WTC11 (cell line): ENCODE measurements around the gene FBXO33. TPM values are rescaled to one million over a fixed set of nuclear protein-coding genes. Genes with fewer than 3 reads are reported as not detected.

Source experiments
- ATAC-seq: fragments of 200-7000 bp; cut with Tn5 transposase; 2 replicates; pipeline ENCODE4 v1.10.0; 2021; ENCODE audit warnings: mild to moderate bottlenecking, moderate library complexity
- CTCF ChIA-PET: fragments of 300-600 bp; sonication (Branson Sonifier 250); formaldehyde crosslinking; loops from one replicate; lab custom pipeline; 2021; ENCODE audit warnings: antibody characterized with exemption; lab: Charles Lee
- POLR2A ChIA-PET: fragments of 350-600 bp; sonication (Branson Sonifier 250); formaldehyde crosslinking; loops from one replicate; lab custom pipeline; 2021; ENCODE audit warnings: antibody characterized with exemption; lab: Charles Lee
- DNase-seq: peaks from one replicate; pipeline ENCODE4 v3.0.0; 2021; ENCODE audit warnings: low spot score
- H3K27ac Mint-ChIP-seq: 2 replicates; pipeline ENCODE4 v1.8.0; 2021; ENCODE audit warnings: mixed read lengths
- H3K27me3 Mint-ChIP-seq: 2 replicates; pipeline ENCODE4 v1.8.0; 2021; ENCODE audit warnings: low read depth, mild to moderate bottlenecking, moderate library complexity, mixed read lengths
- H3K36me3 Mint-ChIP-seq: 2 replicates; pipeline ENCODE4 v1.8.0; 2021; ENCODE audit warnings: mixed read lengths
- H3K4me1 Mint-ChIP-seq: 2 replicates; pipeline ENCODE4 v1.8.0; 2022; ENCODE audit warnings: mixed read lengths
- H3K4me3 Mint-ChIP-seq: 2 replicates; pipeline ENCODE4 v1.8.0; 2021; ENCODE audit warnings: mild to moderate bottlenecking, moderate library complexity, mixed read lengths
- H3K9me3 Mint-ChIP-seq: 2 replicates; pipeline ENCODE4 v1.8.0; 2021; ENCODE audit warnings: mixed read lengths
- AFF4 ChIP-seq: sonication (generic); formaldehyde crosslinking; IDR thresholded peaks from 2 replicates; pipeline ENCODE4 v1.8.1; 2023; ENCODE audit warnings: mild to moderate bottlenecking, missing genetic modification reagents, borderline replicate concordance
- ATF2 ChIP-seq: sonication (generic); formaldehyde crosslinking; IDR thresholded peaks from 2 replicates; pipeline ENCODE4 v1.8.1; 2022; ENCODE audit warnings: low read depth, missing genetic modification reagents, borderline replicate concordance
- CREB1 ChIP-seq: sonication (generic); formaldehyde crosslinking; IDR thresholded peaks from 2 replicates; pipeline ENCODE4 v1.8.0; 2023; ENCODE audit warnings: mild to moderate bottlenecking, missing genetic modification reagents
- ERG ChIP-seq: fragments of 250-450 bp; sonication (Bioruptor Pico); IDR thresholded peaks from 2 replicates; pipeline ENCODE4 v1.8.0; 2021; ENCODE audit warnings: mild to moderate bottlenecking
- GABPB1 ChIP-seq: sonication (generic); formaldehyde crosslinking; IDR thresholded peaks from 2 replicates; pipeline ENCODE4 v1.8.1; 2023; ENCODE audit warnings: mild to moderate bottlenecking, missing genetic modification reagents
- IRF2 ChIP-seq: sonication (generic); formaldehyde crosslinking; IDR thresholded peaks from 2 replicates; pipeline ENCODE4 v1.8.0; 2022; ENCODE audit warnings: low read depth, missing genetic modification reagents, borderline replicate concordance
- NFATC4 ChIP-seq: fragments of 250-450 bp; sonication (Bioruptor Pico); IDR thresholded peaks from 2 replicates; pipeline ENCODE4 v1.9.0; 2021; ENCODE audit warnings: mild to moderate bottlenecking
- PRDM15 ChIP-seq: sonication (generic); formaldehyde crosslinking; IDR thresholded peaks from 2 replicates; pipeline ENCODE4 v1.8.0; 2022; ENCODE audit warnings: missing genetic modification reagents
- RORB ChIP-seq: fragments of 250-450 bp; sonication (Bioruptor Pico); IDR thresholded peaks from 2 replicates; pipeline ENCODE4 v1.9.0; 2021; ENCODE audit warnings: mild to moderate bottlenecking
- SOX15 ChIP-seq: fragments of 250-450 bp; sonication (Bioruptor Pico); IDR thresholded peaks from 2 replicates; pipeline ENCODE4 v1.9.0; 2021; ENCODE audit warnings: mild to moderate bottlenecking
- TCF7 ChIP-seq: sonication (generic); formaldehyde crosslinking; IDR thresholded peaks from 2 replicates; pipeline ENCODE4 v1.8.0; 2022; ENCODE audit warnings: mild to moderate bottlenecking, low read depth, missing genetic modification reagents, moderate library complexity
- TEAD4 ChIP-seq: sonication (generic); formaldehyde crosslinking; IDR thresholded peaks from 2 replicates; pipeline ENCODE4 v1.8.0; 2022; ENCODE audit warnings: mild to moderate bottlenecking, missing genetic modification reagents
- ZBTB21 ChIP-seq: sonication (generic); formaldehyde crosslinking; IDR thresholded peaks from 2 replicates; pipeline ENCODE4 v1.8.1; 2023; ENCODE audit warnings: mild to moderate bottlenecking, missing genetic modification reagents, borderline replicate concordance
- ZMAT4 ChIP-seq: fragments of 250-450 bp; sonication (Bioruptor Pico); IDR thresholded peaks from 2 replicates; pipeline ENCODE4 v1.9.0; 2021; ENCODE audit warnings: mild to moderate bottlenecking
- ZNF121 ChIP-seq: sonication (generic); formaldehyde crosslinking; IDR thresholded peaks from 2 replicates; pipeline ENCODE4 v1.8.0; 2023; ENCODE audit warnings: missing genetic modification reagents
- ZNF423 ChIP-seq: fragments of 250-450 bp; sonication (Bioruptor Pico); IDR thresholded peaks from 2 replicates; pipeline ENCODE4 v2.1.2; 2022; ENCODE audit warnings: mild to moderate bottlenecking, moderate library complexity
- ZNF532 ChIP-seq: fragments of 250-450 bp; sonication (Bioruptor Pico); IDR thresholded peaks from 2 replicates; pipeline ENCODE4 v1.9.0; 2021; ENCODE audit warnings: mild to moderate bottlenecking, borderline replicate concordance
- total RNA-seq: library from RNA; stranded (reverse); gene quantifications from 3 replicates; pipeline ENCODE4 v1.2.3, GENCODE V29; 2021

Gene FBXO33
- total RNA-seq, 1 experiment from 2014 or later, result 7.8 TPM

- DNase-seq (no peak), ATAC-seq (no peak)
- Mint-ChIP-seq H3K4me1 (peaks cover 6% of the 10 kb centered on the region), H3K36me3 (no peaks in the 10 kb centered on the region), H3K27ac (no peak overlapping the region), H3K9me3 (no peaks in the 10 kb centered on the region), H3K4me3 (no peak overlapping the region), H3K27me3 (no peaks in the 10 kb centered on the region)
- CTCF ChIA-PET, result interaction anchor here (1.1 to 1.9 kb wide), 4 partner anchors 9 to 151 kb away, joined by 3 to 5 read pairs (median 4); no protein-coding TSS in a partner anchor
- TF ChIP-seq RORB (CRISPR knock-in tag), result no peak
- TF ChIP-seq ZNF532 (CRISPR knock-in tag), result no peak
- no peak for TF ChIP-seq CREB1 (CRISPR knock-in tag)
- TF ChIP-seq NFATC4 (CRISPR knock-in tag), result no peak
- no peak for TF ChIP-seq AFF4
- no peak for TF ChIP-seq TCF7 (CRISPR knock-in tag)
- no peak for TF ChIP-seq TEAD4
- no peak for TF ChIP-seq ATF2 (CRISPR knock-in tag)
- TF ChIP-seq IRF2 (CRISPR knock-in tag), result no peak
- TF ChIP-seq ZNF121 (CRISPR knock-in tag), result no peak
- no peak for TF ChIP-seq ZBTB21 (CRISPR knock-in tag)
- no peak for TF ChIP-seq ZMAT4 (CRISPR knock-in tag)
- TF ChIP-seq ZNF423 (CRISPR knock-in tag), result no peak
- TF ChIP-seq ERG (CRISPR knock-in tag), result no peak
- POLR2A ChIA-PET, result interaction anchor here (0.8 kb wide), 1 partner anchor 115 kb away, joined by 3 read pairs; no protein-coding TSS in a partner anchor
These were observed 49.8 kb downstream of the FBXO33 start for GRCh38 chr14:39382463-39382862.

- Mint-ChIP-seq H3K4me3 (no peak overlapping the region), H3K9me3 (no peaks in the 10 kb centered on the region), H3K4me1 (peaks cover 12% of the 10 kb centered on the region), H3K36me3 (no peaks in the 10 kb centered on the region), H3K27me3 (no peaks in the 10 kb centered on the region), H3K27ac (no peak overlapping the region)
- ChIA-PET POLR2A (no interaction called here), CTCF (interaction anchor here (1.0 to 1.9 kb wide), 5 partner anchors 9 to 150 kb away, joined by 3 to 5 read pairs (median 4); no protein-coding TSS in a partner anchor)
- no peak for ATAC-seq
- TF ChIP-seq PRDM15, result no peak
- no peak for TF ChIP-seq SOX15 (CRISPR knock-in tag)
- no peak for TF ChIP-seq GABPB1 (CRISPR knock-in tag)
- no peak for DNase-seq
These were observed 50.9 kb downstream of the FBXO33 start for GRCh38 chr14:39381366-39381765.
